ENCODE data around the gene LGI4. TPM values are rescaled to one million over a fixed set of nuclear protein-coding genes. Genes with fewer than 3 reads are reported as not detected.

Gene LGI4
- total RNA-seq, 2 donors from 2014 or later, result 1.6 to 3.9 TPM

DNA sequence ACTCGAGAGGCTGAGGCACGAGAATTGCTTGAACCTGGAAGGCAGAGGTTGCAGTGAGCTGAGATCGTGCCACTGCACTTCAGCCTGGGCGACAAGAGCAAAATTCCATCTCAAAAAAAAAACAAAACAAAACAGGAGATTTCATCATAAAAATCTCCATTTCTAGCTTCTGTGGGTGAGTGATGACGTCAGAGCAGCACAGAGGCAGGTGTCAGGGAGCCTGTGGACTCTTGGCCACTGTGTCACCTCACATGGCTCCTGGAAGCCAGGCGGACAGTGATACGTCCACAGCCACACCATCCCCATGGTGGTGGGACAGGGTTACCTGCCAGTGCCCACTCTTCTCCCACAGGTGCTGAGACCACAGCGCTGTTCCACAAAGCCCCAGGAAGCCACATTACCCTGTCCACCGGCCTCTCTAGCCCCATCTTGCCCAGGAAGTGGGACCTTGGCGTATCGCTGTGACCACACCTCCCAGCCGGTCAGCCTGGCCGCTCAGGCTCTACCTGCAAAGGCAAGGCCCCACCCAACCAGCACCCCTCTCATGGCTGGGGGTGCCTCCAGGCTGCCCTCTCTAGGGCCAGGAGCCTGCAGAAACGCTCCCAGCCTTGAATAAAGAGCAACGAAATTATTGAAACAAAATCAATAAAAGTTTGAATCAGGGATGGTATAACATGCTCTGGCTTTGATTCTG lies 21.7 kb downstream of the LGI4 start:
- intact Hi-C loops (cut with DNase I), result no loop called here
- no peak for TF ChIP-seq POLR2A (IDR thresholded peaks at IDR 0.05)
- TF ChIP-seq, protein P1, sequence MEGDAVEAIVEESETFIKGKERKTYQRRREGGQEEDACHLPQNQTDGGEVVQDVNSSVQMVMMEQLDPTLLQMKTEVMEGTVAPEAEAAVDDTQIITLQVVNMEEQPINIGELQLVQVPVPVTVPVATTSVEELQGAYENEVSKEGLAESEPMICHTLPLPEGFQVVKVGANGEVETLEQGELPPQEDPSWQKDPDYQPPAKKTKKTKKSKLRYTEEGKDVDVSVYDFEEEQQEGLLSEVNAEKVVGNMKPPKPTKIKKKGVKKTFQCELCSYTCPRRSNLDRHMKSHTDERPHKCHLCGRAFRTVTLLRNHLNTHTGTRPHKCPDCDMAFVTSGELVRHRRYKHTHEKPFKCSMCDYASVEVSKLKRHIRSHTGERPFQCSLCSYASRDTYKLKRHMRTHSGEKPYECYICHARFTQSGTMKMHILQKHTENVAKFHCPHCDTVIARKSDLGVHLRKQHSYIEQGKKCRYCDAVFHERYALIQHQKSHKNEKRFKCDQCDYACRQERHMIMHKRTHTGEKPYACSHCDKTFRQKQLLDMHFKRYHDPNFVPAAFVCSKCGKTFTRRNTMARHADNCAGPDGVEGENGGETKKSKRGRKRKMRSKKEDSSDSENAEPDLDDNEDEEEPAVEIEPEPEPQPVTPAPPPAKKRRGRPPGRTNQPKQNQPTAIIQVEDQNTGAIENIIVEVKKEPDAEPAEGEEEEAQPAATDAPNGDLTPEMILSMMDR (IDR thresholded peaks at IDR 0.05), result no peak
- Histone ChIP-seq H3K4me1 (peaks cover 31% of the 10 kb centered on the region), H3K4me3 (no peak overlapping the region), H3K27ac (no peak overlapping the region), H3K9me3 (no peaks in the 10 kb centered on the region), H3K36me3 (replicated peaks in 1 of 2; ENCODE audit: insufficient read depth in 1 of 2, low read depth in 2 of 2) (no peaks in the 10 kb centered on the region), H3K27me3 (no peaks in the 10 kb centered on the region)
- ATAC-seq (no peak), DNase-seq (no peak)
- WGBS, 2 donors, result 82 to 85% methylated on average over 13 to 15 of the region's 15 CpGs

DNA sequence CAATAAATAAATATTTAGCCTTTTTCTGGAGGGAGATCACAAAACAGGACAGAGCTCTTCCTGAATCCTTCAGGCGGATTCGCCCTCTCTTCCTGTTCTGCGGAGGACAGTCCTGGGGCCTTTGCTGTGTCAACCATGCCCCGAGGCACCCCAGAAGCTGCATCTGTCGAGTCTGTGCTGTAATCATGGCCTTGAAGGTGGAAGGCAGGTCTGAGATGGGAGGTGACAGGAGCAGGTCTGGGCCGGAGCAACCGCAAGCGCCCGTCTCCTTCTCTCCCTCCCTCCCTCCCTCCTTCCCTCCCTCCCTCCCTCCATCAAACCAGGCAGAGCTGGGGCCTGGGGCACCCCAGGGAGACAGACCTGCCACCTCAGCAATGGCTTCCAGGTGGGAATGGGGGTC lies 23.9 kb downstream of the LGI4 start:
- Histone ChIP-seq H3K4me1 (peaks cover 25% of the 10 kb centered on the region), H3K9me3 (no peaks in the 10 kb centered on the region), H3K4me3 (no peak overlapping the region), H3K36me3 (replicated peaks in 1 of 2; ENCODE audit: insufficient read depth in 1 of 2, low read depth in 2 of 2) (no peaks in the 10 kb centered on the region), H3K27me3 (no peaks in the 10 kb centered on the region), H3K27ac (no peak overlapping the region)
- intact Hi-C loops (cut with DNase I), result no loop called here
- ATAC-seq (no peak), DNase-seq (no peak)
- TF ChIP-seq POLR2A (IDR thresholded peaks at IDR 0.05), result no peak
- TF ChIP-seq, protein P1 (IDR thresholded peaks at IDR 0.05), result no peak
- 64 to 65% methylated on average over 7 to 9 of the region's 9 CpGs for WGBS, 2 donors

DNA sequence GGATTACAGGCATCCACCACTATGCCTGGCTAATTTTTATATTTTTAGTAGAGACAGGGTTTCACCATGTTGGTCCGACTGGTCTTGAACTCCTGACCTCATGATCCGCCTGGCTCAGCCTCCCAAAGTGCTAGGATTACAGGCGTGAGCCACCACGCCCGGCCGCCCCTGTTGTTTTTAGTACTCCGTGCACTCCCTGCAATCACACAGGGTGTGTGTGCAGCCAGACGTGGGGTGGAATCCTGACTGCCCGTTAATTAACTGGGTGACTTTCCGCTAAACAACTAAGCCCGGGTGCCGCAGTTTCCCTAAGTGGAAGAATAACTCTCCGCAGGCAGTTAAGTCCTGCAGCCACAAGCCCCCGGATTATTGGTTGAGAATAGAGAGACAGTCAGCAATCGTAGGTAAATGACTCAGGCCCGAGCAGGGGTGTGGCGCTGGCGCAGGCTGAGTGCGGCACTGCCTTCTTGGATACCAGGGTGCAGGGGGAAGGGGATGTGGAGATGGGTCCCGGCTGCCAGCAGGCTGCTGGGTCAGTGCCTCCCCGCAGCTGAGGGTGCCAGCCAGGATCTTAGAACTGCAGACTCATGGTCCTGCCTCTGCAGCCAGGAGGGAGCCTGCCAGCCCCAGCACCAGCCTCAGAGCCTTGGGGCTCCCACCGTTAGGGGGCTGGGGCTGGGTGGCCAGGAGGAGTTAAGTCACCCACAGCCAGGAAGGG lies 25.3 kb downstream of the LGI4 start:
- no peaks in the 10 kb centered on the region for H3K27me3 ChIP-seq
- no peak for ATAC-seq
- 79 to 84% methylated on average over 7 to 22 of the region's 22 CpGs for WGBS, 2 donors

DNA sequence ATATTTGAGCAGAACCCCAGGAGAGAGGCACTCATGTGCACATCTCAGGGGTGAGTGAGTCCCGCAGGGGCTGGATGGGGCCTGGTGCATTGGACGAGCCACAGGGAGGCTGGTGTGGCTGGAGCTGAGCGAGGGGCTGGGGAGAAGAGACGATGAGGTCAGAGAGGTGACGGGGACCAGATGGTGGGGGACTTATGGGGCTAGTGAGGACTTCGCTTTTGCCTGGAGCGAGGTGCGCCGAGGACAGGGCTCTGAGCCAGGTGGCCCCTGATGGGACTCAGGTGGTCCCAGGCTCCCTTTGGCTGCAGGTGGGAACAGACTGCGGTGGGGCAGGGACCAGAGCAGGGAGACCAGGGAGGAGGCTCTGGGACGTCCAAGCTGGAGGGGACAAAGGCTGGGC lies 26.1 kb downstream of the LGI4 start:
- Histone ChIP-seq H3K4me3 (no peak overlapping the region), H3K36me3 (replicated peaks in 1 of 2; ENCODE audit: insufficient read depth in 1 of 2, low read depth in 2 of 2) (no peaks in the 10 kb centered on the region), H3K27me3 (no peaks in the 10 kb centered on the region), H3K9me3 (no peaks in the 10 kb centered on the region), H3K4me1 (peaks cover 7% of the 10 kb centered on the region), H3K27ac (no peak overlapping the region)
- DNase-seq (no peak), ATAC-seq (no peak)
- intact Hi-C loops (cut with DNase I), result no loop called here
- WGBS, 2 donors, result 83 to 93% methylated on average over 11 of the region's 11 CpGs
- TF ChIP-seq, protein P1 (IDR thresholded peaks at IDR 0.05), result no peak
- TF ChIP-seq POLR2A (IDR thresholded peaks at IDR 0.05), result no peak

More for the DNA sequence above, 25.3 kb downstream of the LGI4 start:
- Histone ChIP-seq H3K9me3 (no peaks in the 10 kb centered on the region), H3K27ac (no peak overlapping the region), H3K36me3 (replicated peaks in 1 of 2; ENCODE audit: insufficient read depth in 1 of 2, low read depth in 2 of 2) (no peaks in the 10 kb centered on the region), H3K4me3 (no peak overlapping the region), H3K4me1 (peaks cover 11% of the 10 kb centered on the region)
- no peak for DNase-seq
- TF ChIP-seq, protein P1 (IDR thresholded peaks at IDR 0.05), result no peak
- TF ChIP-seq POLR2A (IDR thresholded peaks at IDR 0.05), result no peak
- intact Hi-C loops (cut with DNase I), result no loop called here
